HG02623 (cell line): ENCODE measurements around the gene CHST11.
"Not testable (repeated sequence)": the region's sequence is repeated elsewhere in the genome, so short reads cannot be mapped to it uniquely, and the experiment has no call there.

Source experiments
- ATAC-seq: cut with Tn5 transposase; IDR thresholded peaks from one replicate; pipeline ENCODE4 v1.9.1; 2021; ENCODE audit warnings: moderate library complexity; ENCODE audit not compliant: unreplicated experiment

CHST11 gene

GRCh38 chr12:104522985-104523722 is 66.4 kb downstream of the CHST11 start:
- ATAC-seq = no peak

- ATAC-seq = no peak
Measured at GRCh38 chr12:104524034-104524832, 67.5 kb downstream of the CHST11 start.

- no peak for ATAC-seq
Measured at GRCh38 chr12:104526320-104526719, 69.6 kb downstream of the CHST11 start.

- ATAC-seq = no peak
Measured at GRCh38 chr12:104526751-104527150, 70.0 kb downstream of the CHST11 start.

GRCh38 chr12:104527653-104528052 is 70.9 kb downstream of the CHST11 start:
- ATAC-seq = not testable (repeated sequence)

GRCh38 chr12:104529130-104529874 is 72.6 kb downstream of the CHST11 start:
- no peak for ATAC-seq

GRCh38 chr12:104532636-104533035 is 75.9 kb downstream of the CHST11 start:
- no peak for ATAC-seq

GRCh38 chr12:104533134-104533533 is 76.4 kb downstream of the CHST11 start:
- no peak for ATAC-seq

- ATAC-seq = no peak
Measured at GRCh38 chr12:104534162-104534856, 77.6 kb downstream of the CHST11 start.

- no peak for ATAC-seq
Measured at GRCh38 chr12:104534857-104535248, 78.1 kb downstream of the CHST11 start.

- ATAC-seq = no peak
Measured at GRCh38 chr12:104535369-104535768, 78.6 kb downstream of the CHST11 start.

- no peak for ATAC-seq
Measured at GRCh38 chr12:104536841-104537240, 80.1 kb downstream of the CHST11 start.

GRCh38 chr12:104538056-104538455 is 81.3 kb downstream of the CHST11 start:
- ATAC-seq = no peak

GRCh38 chr12:104538891-104539462 is 82.2 kb downstream of the CHST11 start:
- no peak for ATAC-seq

- ATAC-seq = no peak
Measured at GRCh38 chr12:104544836-104545235, 88.1 kb downstream of the CHST11 start.

GRCh38 chr12:104546575-104546974 is 89.8 kb downstream of the CHST11 start:
- no peak for ATAC-seq

- no peak for ATAC-seq
Measured at GRCh38 chr12:104547235-104547634, 90.5 kb downstream of the CHST11 start.

- no peak for ATAC-seq
Measured at GRCh38 chr12:104549815-104550480, 93.2 kb downstream of the CHST11 start.

GRCh38 chr12:104551313-104551931 is 94.7 kb downstream of the CHST11 start:
- ATAC-seq = no peak

- ATAC-seq = no peak
Measured at GRCh38 chr12:104553421-104553820, 96.7 kb downstream of the CHST11 start.
